DND-41 (cell line): ENCODE measurements around the gene FLRT1.

Experiments used
- EZH2 ChIP-seq: IDR thresholded peaks from 3 replicates; pipeline ENCODE4 v1.6.1; 2012; ENCODE audit warnings: borderline replicate concordance, low read depth, mild to moderate bottlenecking, moderate library complexity, low read length, inconsistent platforms; ENCODE audit not compliant: severe bottlenecking
- TF ChIP-seq, protein P1 (sequence below): IDR thresholded peaks from 2 replicates; pipeline ENCODE4 v1.5.1; 2012; ENCODE audit warnings: borderline replicate concordance, low read length, moderate library complexity, mild to moderate bottlenecking; ENCODE audit not compliant: poor library complexity, severe bottlenecking; ENCODE audit errors: extremely low read depth

DNA sequence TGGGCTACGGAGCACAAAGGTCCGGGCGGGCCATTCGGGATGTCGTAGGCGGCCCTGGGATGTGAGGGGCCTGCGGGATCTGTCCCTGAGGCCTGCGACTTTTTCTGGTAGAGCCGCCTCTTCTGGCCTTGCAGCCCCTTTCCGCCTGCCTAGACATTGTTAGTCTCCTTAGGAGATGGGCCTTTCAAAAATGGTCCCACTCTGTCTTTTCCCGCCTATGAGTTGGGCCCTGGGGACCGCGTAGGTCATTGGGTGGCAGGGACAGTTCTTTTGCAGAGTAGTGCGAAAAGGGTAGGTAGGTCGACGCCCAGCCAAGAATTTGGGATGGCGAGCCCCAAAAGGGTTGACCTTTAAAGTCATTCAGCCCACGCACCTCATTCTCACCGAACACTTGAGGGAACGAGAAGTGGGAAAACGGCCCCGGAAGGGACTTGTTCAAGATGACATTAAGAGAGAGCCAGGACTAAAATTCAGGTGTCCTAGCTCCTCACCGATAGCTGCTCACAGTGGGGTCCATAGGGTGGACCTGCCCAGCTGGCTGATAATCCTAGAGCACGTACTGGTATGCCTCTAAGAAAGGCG is 48.7 kb upstream of the FLRT1 start:
- TF ChIP-seq, protein P1, sequence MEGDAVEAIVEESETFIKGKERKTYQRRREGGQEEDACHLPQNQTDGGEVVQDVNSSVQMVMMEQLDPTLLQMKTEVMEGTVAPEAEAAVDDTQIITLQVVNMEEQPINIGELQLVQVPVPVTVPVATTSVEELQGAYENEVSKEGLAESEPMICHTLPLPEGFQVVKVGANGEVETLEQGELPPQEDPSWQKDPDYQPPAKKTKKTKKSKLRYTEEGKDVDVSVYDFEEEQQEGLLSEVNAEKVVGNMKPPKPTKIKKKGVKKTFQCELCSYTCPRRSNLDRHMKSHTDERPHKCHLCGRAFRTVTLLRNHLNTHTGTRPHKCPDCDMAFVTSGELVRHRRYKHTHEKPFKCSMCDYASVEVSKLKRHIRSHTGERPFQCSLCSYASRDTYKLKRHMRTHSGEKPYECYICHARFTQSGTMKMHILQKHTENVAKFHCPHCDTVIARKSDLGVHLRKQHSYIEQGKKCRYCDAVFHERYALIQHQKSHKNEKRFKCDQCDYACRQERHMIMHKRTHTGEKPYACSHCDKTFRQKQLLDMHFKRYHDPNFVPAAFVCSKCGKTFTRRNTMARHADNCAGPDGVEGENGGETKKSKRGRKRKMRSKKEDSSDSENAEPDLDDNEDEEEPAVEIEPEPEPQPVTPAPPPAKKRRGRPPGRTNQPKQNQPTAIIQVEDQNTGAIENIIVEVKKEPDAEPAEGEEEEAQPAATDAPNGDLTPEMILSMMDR, result no peak
- no peak for TF ChIP-seq EZH2
